ENCODE data around the gene OR8B2. TPM values are rescaled to one million over a fixed set of nuclear protein-coding genes. Genes with fewer than 3 reads are reported as not detected.
"Not testable (repeated sequence)": the region's sequence is repeated elsewhere in the genome, so short reads cannot be mapped to it uniquely, and the experiment has no call there.

Gene OR8B2, protein sequence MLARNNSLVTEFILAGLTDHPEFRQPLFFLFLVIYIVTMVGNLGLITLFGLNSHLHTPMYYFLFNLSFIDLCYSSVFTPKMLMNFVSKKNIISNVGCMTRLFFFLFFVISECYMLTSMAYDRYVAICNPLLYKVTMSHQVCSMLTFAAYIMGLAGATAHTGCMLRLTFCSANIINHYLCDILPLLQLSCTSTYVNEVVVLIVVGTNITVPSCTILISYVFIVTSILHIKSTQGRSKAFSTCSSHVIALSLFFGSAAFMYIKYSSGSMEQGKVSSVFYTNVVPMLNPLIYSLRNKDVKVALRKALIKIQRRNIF
- not detected for total RNA-seq

DNA sequence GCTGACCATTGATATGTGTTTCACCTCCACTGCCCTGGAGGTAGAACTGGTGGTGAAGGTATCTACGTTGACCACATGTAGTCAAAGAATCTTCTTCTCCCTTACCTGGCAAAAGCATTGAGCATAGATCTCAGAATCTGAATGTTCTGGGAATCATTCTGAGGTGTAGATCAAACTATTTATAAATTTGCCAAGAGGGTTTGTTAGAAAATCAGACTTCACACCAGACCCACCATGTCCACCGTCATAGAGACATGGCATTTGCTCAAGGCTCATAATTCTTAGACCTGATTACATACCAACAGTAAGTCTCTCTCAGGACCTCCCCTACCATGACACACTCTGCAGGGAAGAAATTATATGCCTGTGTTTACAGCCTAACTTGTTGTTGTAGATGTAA, at the start of gene OR8B2:
Gene OR8B2 (minus strand): TSS at position 101 of the 400 bp plus-strand sequence. CDS start 1,156 bp downstream, outside the sequence.
- Mint-ChIP-seq H3K27ac (no peak within 1 kb of the TSS), H3K27me3 (no peaks in the 10 kb centered on the region), H3K9me3 (ENCODE audit: low read depth) (no peaks in the 10 kb centered on the region), H3K36me3 (no peaks in the 10 kb centered on the region), H3K4me1 (no peaks in the 10 kb centered on the region), H3K4me3 (no peak within 1 kb of the TSS)
- ATAC-seq (no peak), DNase-seq (no peak)
- CTCF ChIA-PET, result no interaction called here

DNA sequence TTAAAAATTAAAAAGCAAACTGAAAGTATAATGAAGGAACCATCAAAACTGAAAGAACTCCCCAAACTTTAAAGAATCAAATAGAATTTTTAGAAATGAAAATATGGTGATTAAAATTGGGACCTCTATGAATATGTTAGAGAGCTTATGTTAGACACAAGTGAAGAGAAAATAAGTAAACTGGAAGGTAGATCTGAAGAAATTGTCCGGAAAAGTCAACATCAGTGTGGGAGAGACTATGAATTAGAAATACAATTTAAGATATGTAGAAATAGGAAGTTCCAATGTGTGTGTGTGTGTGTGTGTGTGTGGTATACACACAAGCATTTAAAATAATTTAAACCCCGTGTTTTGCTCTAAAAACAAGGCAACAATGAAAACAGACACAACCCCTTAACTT, 45.3 kb upstream of the OR8B2 start:
- Mint-ChIP-seq H3K9me3 (ENCODE audit: low read depth) (no peaks in the 10 kb centered on the region), H3K27me3 (no peaks in the 10 kb centered on the region), H3K27ac (no peak overlapping the region), H3K36me3 (no peaks in the 10 kb centered on the region), H3K4me3 (no peak overlapping the region), H3K4me1 (no peaks in the 10 kb centered on the region)
- no peak for ATAC-seq
- no peak for DNase-seq
- CTCF ChIA-PET, result interaction anchor here (1.1 kb wide), 1 partner anchor 13 kb away, joined by 4 read pairs; no protein-coding TSS in a partner anchor

DNA sequence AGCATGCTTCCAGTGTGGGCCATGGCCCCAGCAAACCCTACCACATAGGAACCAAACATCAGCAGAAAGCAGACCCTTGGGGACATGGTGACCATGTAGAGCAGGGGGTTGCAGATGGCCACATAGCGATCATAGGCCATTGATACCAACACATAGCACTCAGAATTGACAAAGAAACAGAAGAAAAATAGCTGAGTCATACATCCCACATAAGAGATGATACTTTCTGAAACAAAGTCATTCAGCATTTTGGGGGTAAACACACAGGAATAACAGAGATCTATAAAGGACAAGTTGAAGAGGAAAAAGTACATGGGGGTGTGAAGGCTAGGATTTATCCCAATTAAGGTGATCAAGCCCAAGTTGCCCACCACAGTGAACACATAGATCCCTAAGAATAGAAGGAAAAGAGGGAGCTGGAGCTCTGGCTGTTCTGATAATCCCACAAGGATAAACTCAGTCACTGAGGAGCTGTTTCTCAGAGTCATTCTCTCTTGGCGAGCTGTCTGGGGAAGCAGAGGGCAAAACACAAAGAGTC, 40.2 kb upstream of the OR8B2 start, which contains the start of gene OR8B4:
Gene OR8B4 (minus strand): TSS at position 488 of the 538 bp plus-strand sequence. CDS start 0 bp downstream, at position 488.
- H3K27me3 Mint-ChIP-seq, result peaks cover 2% of the 10 kb centered on the region
- H3K4me3 Mint-ChIP-seq, result no peak within 1 kb of the TSS
- H3K4me1 Mint-ChIP-seq, result no peaks in the 10 kb centered on the region
- no peak for DNase-seq
- H3K9me3 Mint-ChIP-seq (ENCODE audit: low read depth), result no peaks in the 10 kb centered on the region
- no peak for ATAC-seq
- CTCF ChIA-PET, result no interaction called here
- no peaks in the 10 kb centered on the region for H3K36me3 Mint-ChIP-seq
- H3K27ac Mint-ChIP-seq, result no peak within 1 kb of the TSS

DNA sequence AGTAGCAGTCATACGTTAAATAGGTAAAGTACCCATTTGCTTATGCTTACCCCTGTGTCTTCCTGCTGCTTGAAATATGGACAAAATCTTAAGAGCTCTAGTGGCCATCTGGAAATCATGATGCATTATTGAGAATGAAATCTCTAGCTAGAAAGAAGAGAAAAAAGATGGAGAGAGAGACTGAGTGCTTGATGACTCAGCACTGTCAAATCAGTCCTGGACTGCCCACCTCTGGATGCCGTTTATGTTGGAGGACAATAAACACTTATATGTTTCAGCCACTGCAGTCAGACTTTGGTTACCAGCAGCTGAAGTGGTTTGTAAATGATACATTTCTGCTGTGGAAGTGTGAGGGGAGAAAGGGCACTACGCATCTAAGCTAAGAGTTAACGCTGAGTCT, 36.7 kb upstream of the OR8B2 start:
- H3K4me1 Mint-ChIP-seq, result no peaks in the 10 kb centered on the region
- ATAC-seq (no peak), DNase-seq (no peak)
- H3K27ac Mint-ChIP-seq, result no peak overlapping the region
- no peak overlapping the region for H3K4me3 Mint-ChIP-seq
- CTCF ChIA-PET, result no interaction called here
- H3K36me3 Mint-ChIP-seq, result no peaks in the 10 kb centered on the region
- peaks cover 13% of the 10 kb centered on the region for H3K27me3 Mint-ChIP-seq
- H3K9me3 Mint-ChIP-seq (ENCODE audit: low read depth), result no peaks in the 10 kb centered on the region

DNA sequence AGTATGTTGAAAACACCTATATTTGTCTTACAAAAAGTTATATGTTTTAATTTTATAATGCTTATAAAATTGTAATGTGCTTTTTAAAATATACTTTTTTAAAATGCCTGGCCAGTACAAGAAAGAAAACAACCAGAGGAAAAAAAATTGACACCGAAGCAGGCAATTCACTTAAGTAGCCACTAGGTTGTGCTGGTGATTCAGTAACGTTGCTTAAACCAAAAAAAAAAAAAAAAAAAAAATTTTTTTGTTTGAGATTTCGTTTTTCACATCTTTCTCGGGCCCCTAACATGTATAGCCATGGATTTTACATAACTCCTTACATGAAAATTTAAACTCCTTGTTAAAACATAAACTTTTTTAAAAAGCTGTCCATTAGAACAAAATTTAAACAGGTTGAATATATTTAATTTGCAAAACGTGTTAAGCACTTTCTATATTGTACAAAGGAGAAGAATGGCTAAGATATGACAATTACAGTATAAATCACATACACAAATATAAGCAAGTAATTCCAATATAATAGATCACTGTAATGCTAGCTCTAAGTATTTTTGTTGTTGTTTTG, 31.1 kb upstream of the OR8B2 start:
- CTCF ChIA-PET, result interaction anchor here (0.7 to 2.1 kb wide), 7 partner anchors 13 to 423 kb away, joined by 3 to 10 read pairs (median 4); partner anchors contain the start of gene SPA17

DNA sequence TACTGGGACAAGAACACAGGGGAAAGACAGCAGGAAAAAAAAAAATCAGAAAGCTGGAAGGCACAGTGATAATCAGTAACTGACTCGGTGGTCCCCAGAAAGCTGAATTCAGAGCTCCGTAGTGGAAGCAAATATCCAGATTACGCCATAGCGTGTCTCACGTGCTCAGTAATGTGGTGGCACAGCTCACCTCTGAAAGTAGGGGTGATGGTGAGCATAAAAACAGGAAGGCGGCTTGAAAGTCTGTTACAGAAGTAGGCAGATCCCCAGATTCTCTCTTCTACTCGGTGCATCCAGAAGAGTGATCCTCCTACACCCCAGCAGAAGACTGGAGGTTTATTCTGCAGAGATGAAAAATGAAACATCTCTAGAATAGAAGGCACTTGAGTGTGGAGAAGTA, 25.6 kb upstream of the OR8B2 start:
- H3K36me3 Mint-ChIP-seq, result no peaks in the 10 kb centered on the region
- H3K27me3 Mint-ChIP-seq, result peaks cover 21% of the 10 kb centered on the region
- no peak overlapping the region for H3K27ac Mint-ChIP-seq
- DNase-seq (no peak), ATAC-seq (no peak)
- no peaks in the 10 kb centered on the region for H3K4me1 Mint-ChIP-seq
- CTCF ChIA-PET, result interaction anchor here (1.5 to 1.9 kb wide), 2 partner anchors 8 to 99 kb away, joined by 3 to 6 read pairs; no protein-coding TSS in a partner anchor
- H3K4me3 Mint-ChIP-seq, result no peak overlapping the region
- no peaks in the 10 kb centered on the region for H3K9me3 Mint-ChIP-seq (ENCODE audit: low read depth)

More for the DNA sequence above, 31.1 kb upstream of the OR8B2 start:
- no peak overlapping the region for H3K4me3 Mint-ChIP-seq
- no peaks in the 10 kb centered on the region for H3K36me3 Mint-ChIP-seq
- no peaks in the 10 kb centered on the region for H3K4me1 Mint-ChIP-seq
- no peaks in the 10 kb centered on the region for H3K9me3 Mint-ChIP-seq (ENCODE audit: low read depth)
- no peak for DNase-seq
- ATAC-seq, result no peak
- peaks cover 12% of the 10 kb centered on the region for H3K27me3 Mint-ChIP-seq
- no peak overlapping the region for H3K27ac Mint-ChIP-seq

DNA sequence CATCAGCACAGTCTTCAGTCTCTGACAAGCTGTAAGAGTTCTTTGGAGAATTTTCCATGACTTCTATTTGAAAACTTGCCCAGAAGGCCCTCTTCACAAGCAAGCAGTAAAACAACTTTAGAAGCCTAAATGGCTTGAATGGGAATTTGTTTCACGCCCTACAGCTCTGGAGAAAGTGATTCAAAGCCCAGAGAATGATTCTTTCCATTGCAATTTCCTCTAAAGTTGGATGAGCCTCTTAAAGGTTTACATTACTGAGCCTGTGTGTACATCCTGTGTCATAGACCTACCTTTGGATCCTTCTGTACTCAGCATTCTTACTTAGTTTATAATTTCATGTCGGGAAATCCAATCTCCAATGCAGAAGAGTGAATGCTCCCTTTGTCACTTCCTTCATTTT, 21.3 kb upstream of the OR8B2 start:
- DNase-seq (no peak), ATAC-seq (no peak)
- Mint-ChIP-seq H3K36me3 (no peaks in the 10 kb centered on the region), H3K4me3 (no peak overlapping the region), H3K27ac (no peak overlapping the region), H3K27me3 (peaks cover 21% of the 10 kb centered on the region), H3K9me3 (ENCODE audit: low read depth) (no peaks in the 10 kb centered on the region), H3K4me1 (peaks cover 2% of the 10 kb centered on the region)
- CTCF ChIA-PET, result no interaction called here

DNA sequence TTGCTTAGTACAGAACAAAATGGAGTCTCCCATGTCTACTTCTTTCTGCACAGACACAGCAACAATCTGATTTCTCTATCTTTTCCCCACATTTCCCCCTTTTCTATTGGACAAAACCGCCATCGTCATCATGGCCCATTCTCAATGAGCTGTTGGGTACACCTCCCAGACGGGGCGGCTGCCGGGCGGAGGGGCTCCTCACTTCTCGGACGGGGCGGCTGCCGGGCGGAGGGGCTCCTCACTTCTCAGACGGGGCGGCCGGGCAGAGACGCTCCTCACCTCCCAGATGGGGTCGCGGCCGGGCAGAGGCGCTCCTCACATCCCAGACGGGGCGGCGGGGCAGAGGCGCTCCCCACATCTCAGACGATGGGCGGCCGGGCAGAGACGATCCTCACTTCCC, 18.9 kb upstream of the OR8B2 start:
- H3K4me1 Mint-ChIP-seq; H3K9me3 Mint-ChIP-seq (ENCODE audit: low read depth): not testable (repeated sequence)

DNA sequence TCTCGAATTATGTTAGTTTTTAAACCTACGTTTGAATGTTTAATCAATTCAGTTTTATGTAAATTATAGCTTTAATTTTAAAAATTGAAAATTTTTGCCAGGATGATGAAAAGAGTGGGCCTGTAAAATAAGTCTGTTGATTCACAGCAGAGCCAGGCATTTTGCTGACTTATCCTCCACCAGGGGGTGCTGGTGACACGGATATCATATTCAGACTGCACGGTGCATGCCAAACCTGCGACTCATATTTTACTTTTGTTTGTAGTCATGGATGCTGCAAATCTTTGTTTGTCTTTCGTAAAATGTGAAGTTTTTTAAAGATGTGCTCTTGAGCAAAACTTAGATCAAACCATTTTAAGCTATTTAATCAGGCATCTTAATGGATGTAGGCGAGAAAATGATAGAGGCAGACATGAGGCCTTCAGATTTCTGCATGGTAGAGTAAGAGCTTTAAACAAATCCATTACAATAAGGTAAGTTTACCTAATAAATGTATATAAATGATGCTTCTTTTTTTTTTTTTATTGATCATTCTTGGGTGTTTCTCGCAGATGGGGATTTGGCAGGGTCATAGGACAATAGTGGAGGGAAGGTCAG, 18.1 kb upstream of the OR8B2 start:
- CTCF ChIA-PET, result interaction anchor here (0.7 to 2.7 kb wide), 12 partner anchors 9 to 473 kb away, joined by 3 to 13 read pairs (median 3); no protein-coding TSS in a partner anchor
- DNase-seq (peak; percentile 66), ATAC-seq (peak; percentile 74)
- no peak overlapping the region for H3K4me3 Mint-ChIP-seq
- H3K36me3 Mint-ChIP-seq, result no peaks in the 10 kb centered on the region
- no peak overlapping the region for H3K27ac Mint-ChIP-seq
- no peaks in the 10 kb centered on the region for H3K9me3 Mint-ChIP-seq (ENCODE audit: low read depth)
- peaks cover 5% of the 10 kb centered on the region for H3K27me3 Mint-ChIP-seq
- peaks cover 2% of the 10 kb centered on the region for H3K4me1 Mint-ChIP-seq

More for the DNA sequence above, 18.9 kb upstream of the OR8B2 start:
- DNase-seq, H3K36me3 Mint-ChIP-seq, H3K27ac Mint-ChIP-seq, H3K4me3 Mint-ChIP-seq, ATAC-seq, H3K27me3 Mint-ChIP-seq: not testable (repeated sequence)
- CTCF ChIA-PET, result interaction anchor here (1.0 to 2.7 kb wide), 3 partner anchors 13 to 136 kb away, joined by 3 to 10 read pairs (median 5); no protein-coding TSS in a partner anchor

DNA sequence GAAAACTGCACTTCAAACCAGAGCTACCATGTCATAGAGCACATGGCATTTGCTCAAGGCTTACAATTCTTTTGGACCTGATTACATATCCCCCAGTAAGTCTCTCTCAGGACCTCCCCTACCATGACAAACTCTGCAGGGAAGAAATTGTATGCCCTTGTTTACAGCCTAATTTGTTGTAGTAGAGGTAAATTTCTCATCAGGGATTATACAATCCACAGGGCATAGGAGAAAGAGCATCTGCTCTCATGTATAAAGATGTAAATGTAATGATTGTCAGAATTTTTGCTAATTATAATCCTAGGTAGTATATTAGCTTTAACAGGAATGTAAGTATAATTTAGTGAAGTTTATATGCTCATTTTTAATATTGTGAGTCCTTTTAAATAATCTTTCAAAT, 14.6 kb upstream of the OR8B2 start, which contains the start of gene OR8B3:
Gene OR8B3 (minus strand): TSS at position 101 of the 400 bp plus-strand sequence. CDS start 1,673 bp downstream, outside the sequence.
- no peaks in the 10 kb centered on the region for H3K27me3 Mint-ChIP-seq
- no peak for ATAC-seq
- no peak for DNase-seq
- no peak within 1 kb of the TSS for H3K4me3 Mint-ChIP-seq
- H3K36me3 Mint-ChIP-seq, result no peaks in the 10 kb centered on the region
- no peak within 1 kb of the TSS for H3K27ac Mint-ChIP-seq
- CTCF ChIA-PET, result no interaction called here
- peaks cover 2% of the 10 kb centered on the region for H3K4me1 Mint-ChIP-seq
- no peaks in the 10 kb centered on the region for H3K9me3 Mint-ChIP-seq (ENCODE audit: low read depth)

DNA sequence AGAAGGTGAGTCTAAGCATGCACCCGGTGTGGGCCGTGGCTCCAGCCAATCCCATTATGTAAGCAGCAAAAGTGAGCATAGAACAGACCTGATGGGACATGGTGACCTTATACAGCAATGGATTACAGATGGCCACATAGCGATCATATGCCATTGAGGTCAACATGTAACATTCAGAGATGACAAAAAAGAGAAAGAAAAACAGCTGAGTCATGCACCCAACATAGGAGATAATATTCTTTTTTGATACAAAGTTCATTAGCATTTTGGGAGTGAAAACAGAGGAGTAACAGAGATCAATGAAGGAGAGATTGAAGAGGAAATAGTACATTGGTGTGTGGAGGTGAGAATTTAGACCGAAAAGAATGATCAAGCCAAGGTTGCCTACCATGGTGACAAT, 12.5 kb upstream of the OR8B2 start:
- not testable (repeated sequence) for DNase-seq; H3K9me3 Mint-ChIP-seq (ENCODE audit: low read depth); H3K27ac Mint-ChIP-seq; H3K4me1 Mint-ChIP-seq; H3K36me3 Mint-ChIP-seq; ATAC-seq; H3K27me3 Mint-ChIP-seq; H3K4me3 Mint-ChIP-seq
- CTCF ChIA-PET, result interaction anchor here (0.5 kb wide), 1 partner anchor 8 kb away, joined by 3 read pairs; no protein-coding TSS in a partner anchor

DNA sequence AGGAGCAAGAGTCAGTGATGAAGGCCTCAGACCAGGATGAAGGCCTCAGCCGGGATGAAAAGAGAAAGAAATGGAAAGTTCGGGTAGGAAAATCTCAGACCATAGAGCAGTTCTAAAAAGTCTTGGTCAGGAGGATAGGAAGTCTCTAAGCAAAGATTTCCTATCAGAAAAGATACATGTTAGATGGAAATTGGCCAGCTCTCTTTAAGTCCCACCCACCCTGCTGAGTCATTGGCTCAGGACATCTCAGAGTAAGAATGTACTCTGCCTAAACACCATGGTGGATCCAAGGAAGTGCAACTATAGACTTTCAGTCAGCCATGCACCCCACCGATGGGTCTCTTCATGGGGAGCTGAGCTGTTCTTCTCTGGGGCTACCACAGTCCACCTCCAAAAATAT, 10.1 kb upstream of the OR8B2 start:
- H3K27me3 Mint-ChIP-seq, result no peaks in the 10 kb centered on the region
- no peak overlapping the region for H3K4me3 Mint-ChIP-seq
- CTCF ChIA-PET, result no interaction called here
- no peak overlapping the region for H3K27ac Mint-ChIP-seq
- H3K36me3 Mint-ChIP-seq, result no peaks in the 10 kb centered on the region
- H3K4me1 Mint-ChIP-seq, result no peaks in the 10 kb centered on the region
- peaks cover 3% of the 10 kb centered on the region for H3K9me3 Mint-ChIP-seq (ENCODE audit: low read depth)
- ATAC-seq, result no peak
- no peak for DNase-seq

DNA sequence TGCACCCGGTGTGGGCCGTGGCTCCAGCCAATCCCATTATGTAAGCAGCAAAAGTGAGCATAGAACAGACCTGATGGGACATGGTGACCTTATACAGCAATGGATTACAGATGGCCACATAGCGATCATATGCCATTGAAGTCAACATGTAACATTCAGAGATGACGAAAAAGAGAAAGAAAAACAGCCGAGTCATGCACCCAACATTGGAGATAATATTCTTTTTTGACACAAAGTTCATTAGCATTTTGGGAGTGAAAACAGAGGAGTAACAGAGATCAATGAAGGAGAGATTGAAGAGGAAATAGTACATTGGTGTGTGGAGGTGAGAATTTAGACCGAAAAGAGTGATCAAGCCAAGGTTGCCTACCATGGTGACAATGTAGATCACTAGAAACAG, 1.4 kb downstream of the OR8B2 start:
- ATAC-seq; CTCF ChIA-PET; H3K27ac Mint-ChIP-seq; H3K27me3 Mint-ChIP-seq; H3K4me1 Mint-ChIP-seq; H3K36me3 Mint-ChIP-seq; H3K9me3 Mint-ChIP-seq (ENCODE audit: low read depth); DNase-seq; H3K4me3 Mint-ChIP-seq: not testable (repeated sequence)
